Activated T-cell treated with anti-CD3 and anti-CD28 coated beads, Interleukin-2, amount 50 U/mL, for 1 hour (primary cell): Measurements from ENCODE around the gene C19orf85.
A peak's percentile ranks its signal among the peaks of the same experiment; 100 is the strongest.
"Not testable (repeated sequence)": the region's sequence is repeated elsewhere in the genome, so short reads cannot be mapped to it uniquely, and the experiment has no call there.

Experiments used
- DNase-seq: peaks from one replicate; pipeline ENCODE4 v3.0.0-alpha.2; 2020

C19orf85 gene

GRCh38 chr19:55455576-55456235 is 8.8 kb downstream of the C19orf85 start:
- no peak for DNase-seq

DNA sequence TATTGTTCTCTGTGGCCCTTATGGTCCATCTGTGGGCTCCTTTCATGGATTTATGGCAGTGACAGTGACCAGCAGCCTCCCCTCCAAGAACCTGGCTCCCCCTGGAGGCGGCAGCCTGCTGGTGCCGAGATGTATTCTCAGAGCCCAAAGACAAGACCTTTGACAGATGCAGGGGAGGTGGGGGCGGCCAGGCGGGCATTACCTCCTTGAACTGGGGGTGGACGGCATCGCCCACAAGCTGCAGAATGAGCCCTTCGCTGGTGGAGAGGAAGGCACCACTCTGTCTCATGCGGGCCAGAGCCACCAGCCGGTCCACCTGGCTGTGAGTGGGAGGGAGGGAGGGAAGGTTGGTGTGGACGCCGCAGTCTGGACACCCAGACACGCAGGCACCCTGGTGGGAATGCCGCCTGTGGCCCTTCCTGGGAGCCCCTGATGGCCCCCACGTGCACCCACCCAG is 9.7 kb downstream of the C19orf85 start:
- peak; percentile 63 for DNase-seq

- DNase-seq: no peak
Observed at GRCh38 chr19:55453511-55454260, 10.9 kb downstream of the C19orf85 start.

- peak; percentile 65 for DNase-seq
Observed at GRCh38 chr19:55452749-55453346, 11.7 kb downstream of the C19orf85 start.

DNA sequence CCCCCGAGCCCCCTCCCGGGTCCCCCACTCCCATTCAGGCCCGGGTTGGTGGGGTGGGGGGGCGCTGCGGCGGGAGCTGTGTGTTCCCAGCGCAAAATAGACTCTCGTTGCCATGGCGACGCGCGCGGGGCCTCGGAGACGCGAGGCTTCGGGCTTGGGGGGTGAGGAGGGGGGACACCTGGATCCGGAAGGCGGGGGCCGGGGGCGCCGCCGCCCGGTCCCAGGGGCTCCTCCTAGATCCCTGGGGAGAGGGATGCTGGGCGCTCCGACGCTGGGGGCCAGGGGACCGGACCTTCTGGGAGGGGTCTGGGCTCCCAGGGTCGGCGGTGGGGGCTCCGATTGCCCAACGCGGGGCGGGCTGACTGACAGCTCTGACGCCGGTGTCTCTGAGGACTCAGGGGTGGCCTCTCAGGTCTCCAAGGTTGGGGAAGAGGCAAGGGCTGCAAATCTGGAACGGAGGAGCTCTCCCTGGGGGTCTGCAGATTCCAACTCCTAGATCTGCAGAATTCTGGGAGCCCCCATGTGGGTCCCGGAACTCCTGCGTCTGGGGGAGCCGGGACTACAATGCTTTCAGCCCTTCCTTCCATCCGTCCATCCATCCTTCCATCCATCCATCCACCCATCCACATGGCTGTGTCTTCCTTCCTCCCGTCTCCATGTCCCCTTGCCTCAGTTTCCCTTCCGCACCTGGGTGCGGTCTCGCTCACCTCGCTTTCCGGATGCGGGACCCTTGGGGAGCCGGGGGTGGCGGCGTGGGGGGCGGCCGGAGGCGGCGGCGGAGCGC is 12.4 kb downstream of the C19orf85 start:
- peak; percentile 44 for DNase-seq

DNA sequence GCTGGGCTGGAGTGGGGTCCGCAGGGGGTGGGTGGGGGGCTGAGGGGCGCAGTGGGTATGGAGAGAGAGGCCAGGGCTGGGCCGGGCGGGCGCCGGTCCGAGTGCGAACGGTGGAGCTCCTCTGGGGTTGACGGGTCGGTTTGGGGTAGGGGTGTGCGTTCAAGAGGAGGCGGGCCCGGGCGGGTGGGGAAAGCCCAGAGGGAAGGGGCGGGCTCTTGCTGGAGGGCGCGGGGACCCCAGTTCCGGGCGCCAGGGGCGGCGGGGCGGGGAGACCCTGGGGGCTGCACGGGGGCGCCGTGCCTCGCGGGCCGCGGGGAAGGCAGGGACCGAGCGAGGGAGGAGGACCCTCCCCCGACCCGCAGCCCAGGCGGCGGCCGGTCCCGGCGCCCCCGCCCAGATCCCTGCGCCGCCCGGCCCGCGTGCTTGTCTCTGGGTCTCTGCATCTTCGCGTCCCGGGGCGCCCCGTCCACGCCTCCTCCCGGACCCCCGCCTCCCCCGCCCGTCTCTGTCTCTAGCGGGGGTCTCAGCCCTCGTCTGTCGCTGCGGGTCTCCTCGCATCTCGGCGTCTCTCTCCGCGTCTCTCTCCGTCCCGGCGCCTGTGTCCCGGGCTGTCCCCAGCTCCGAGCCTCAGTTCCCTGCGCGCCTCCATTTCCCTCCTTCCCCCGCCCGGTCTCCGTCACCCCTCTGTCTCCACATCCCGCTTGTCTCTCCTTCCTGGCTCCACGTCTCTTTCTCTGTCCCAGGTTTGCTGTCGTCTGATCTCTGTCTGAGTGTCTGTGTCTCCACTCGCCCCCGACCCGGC is 13.2 kb downstream of the C19orf85 start:
- DNase-seq: no peak

DNA sequence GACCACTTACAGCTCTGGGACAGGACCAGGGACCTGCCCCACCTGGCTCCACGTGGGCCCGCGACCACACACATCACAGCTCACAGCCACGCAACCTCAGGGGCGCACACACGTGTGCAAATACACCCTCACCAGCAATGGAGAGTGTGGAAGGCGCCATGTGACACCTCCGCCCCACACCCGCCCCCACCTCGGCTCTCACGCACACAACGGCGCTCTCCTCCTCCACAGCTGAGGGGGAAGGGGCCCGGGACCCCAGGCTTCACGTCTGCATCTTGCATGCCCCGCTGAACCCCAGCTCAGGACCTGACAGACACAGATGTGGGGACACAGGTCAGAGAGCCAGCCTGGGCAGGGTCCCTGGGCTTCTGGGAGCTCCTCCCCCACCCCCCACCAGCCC is 15.1 kb downstream of the C19orf85 start:
- DNase-seq: no peak

DNA sequence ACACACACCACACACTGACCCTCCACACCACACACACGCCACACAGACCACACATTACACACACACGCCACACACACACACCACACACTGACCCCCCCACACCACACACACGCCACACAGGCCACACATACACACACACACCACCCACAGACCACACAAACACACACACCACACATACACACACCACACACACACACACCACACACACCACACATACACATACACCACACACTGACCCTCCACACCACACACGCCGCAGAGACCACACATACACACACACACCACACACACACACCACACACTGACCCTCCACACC is 16.4 kb downstream of the C19orf85 start:
- DNase-seq: not testable (repeated sequence)

DNA sequence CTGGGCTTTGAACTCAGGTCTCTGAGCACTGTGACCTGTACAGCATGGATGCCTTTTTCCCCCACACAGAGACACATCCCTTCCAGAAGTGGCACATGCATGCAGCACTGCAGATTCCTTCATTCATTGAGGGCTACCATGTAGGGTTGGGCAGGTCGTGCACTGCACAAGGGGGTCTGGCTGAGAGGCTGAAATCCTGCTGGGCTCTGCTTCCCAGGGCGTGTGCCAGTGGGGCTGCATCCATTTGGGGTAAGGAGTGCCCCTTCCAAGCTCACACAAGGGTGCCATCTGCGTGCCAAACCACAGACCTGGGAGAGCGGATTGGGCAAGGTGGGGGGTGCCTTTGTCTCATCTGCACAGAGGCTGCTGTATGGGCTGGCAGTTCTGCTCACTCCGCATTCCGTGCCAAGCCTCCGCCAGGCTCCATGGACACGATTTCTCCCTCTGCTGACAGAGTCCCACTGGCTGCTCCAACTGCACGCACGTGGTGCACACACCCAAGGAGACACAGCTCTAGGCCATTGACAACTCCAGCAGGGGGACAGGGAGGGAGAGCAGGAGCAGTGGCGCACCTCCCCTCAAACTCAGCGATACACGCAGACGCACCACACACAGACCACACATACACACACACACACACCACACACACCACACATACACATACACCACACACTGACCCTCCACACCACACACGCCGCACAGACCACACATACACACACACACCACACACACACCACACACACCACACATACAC is 17.0 kb downstream of the C19orf85 start:
- DNase-seq: no peak

DNA sequence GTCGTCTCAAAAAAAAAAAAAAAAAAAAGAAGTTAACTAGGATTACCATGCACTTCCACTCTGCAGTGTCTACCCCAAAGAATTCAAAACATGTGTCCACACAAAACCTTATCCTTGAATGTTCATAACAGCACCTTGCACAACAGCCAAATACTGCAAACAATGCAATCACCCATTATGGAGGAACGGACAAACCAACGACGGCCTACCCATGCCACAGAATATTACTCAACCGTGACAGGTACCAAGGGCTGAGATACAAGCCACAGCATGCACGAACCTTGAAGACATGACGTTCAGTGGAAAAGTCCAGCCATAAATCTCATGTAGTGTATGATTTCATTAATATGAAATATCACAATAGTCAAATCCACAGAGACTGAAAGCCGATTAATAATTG is 18.5 kb downstream of the C19orf85 start:
- DNase-seq: no peak

GRCh38 chr19:55444646-55445045 is 19.9 kb downstream of the C19orf85 start:
- DNase-seq: no peak

- no peak for DNase-seq
Observed at GRCh38 chr19:55443824-55444480, 20.6 kb downstream of the C19orf85 start.

- DNase-seq: no peak
Observed at GRCh38 chr19:55443045-55443823, 21.3 kb downstream of the C19orf85 start, which contains the start of gene SHISA7. Gene SHISA7, minus strand, starts transcription at chr19:55443300. Its CDS starts 437 bp downstream, at chr19:55442863.

- DNase-seq: no peak
Observed at GRCh38 chr19:55442372-55442961, 22.1 kb downstream of the C19orf85 start.

DNA sequence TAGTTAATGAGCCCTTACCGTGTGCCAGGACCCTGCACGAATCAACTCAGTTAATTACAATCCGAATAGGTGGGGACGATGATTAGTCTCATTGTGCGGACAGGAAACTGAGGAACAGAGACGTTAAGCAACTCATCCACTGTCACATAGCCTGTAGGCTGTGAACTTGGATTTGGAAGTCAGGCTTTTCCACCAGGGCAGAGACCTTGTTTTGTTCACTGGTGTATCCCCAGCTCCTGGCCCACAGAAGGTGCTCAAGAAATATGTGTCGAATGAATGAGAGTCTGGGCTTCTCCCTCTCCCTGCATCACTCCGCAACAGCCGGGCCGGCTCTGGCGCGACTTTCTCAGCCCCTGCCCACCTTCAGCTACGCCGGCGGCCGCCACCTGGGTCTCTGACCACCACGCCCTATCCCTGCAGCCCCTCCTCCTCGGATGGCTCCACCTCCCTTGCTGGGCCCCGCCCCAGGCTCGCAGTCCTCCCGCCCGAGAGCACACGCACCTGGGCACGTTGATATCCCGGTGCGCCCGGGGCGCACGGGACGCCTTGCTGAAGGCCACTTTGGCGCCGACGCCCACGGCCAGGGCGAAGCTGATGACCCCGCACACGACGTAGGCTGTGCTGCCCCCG is 22.7 kb downstream of the C19orf85 start:
- no peak for DNase-seq

DNA sequence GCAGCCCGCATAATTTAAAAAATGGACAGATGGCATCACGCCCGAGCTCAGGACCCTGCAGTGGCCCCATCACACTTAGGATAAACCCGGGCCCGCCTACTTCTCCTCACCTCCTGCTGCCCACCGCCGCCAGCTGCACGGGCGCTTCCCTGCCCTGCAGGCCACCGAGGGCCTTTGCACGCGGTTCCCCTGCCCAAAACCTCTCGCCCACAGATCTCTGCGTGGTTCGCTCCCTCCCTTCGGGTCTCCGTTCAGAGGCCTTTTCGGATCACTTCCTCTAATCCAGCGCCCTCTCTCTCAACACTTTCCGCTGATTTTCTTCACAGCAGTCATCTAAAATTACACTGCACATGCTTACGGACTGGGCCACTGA is 23.2 kb downstream of the C19orf85 start:
- DNase-seq: no peak

GRCh38 chr19:55440411-55441105 is 24.0 kb downstream of the C19orf85 start:
- no peak for DNase-seq

- DNase-seq: no peak
Observed at GRCh38 chr19:55439052-55439451, 25.5 kb downstream of the C19orf85 start.

DNA sequence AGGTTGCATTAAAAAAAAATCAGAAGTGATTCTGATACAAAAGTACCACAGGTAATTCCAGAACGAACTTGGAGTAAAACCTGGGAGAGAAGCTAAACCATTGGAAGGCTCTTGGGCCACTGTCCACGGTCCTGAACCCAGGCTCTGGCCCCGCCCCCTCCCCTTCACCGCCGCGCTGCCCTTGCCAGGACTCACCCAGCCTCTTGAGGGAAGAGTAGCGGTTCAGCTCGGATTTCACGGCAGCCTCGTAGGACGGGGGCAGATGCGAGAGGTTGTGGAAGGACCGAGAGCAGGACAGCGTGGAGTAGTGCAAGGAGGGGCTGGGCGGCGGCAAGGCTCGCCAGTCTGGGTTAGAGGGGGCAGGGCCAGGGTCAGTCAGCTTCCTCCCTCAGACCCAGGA is 27.1 kb downstream of the C19orf85 start:
- DNase-seq: no peak
